Measurements from ENCODE around the gene STAT4.

- no peak for TF ChIP-seq CTCF (conservative IDR thresholded peaks at IDR 0.05 in 1 of 2, IDR thresholded peaks at IDR 0.05 in 1 of 2; ENCODE audit: extremely low read depth in 1 of 2, insufficient read depth in 1 of 2, low read depth in 1 of 2, low read length in 2 of 2)
- TF ChIP-seq EZH2 (IDR thresholded peaks at IDR 0.05; ENCODE audit: borderline replicate concordance, low read length), result no peak
These were observed 46.3 kb upstream of the STAT4 start for GRCh38 chr2:191197096-191197495.

All from mammary epithelial cell (primary cell).